HL-60 (cell line): ENCODE results near the gene CD1C.

ENCODE experiments used
- DNase-seq, 2 experiments: peaks; one replicate each; pipeline ENCODE4 v3.0.0-alpha.2; 2010 to 2020; ENCODE audit warnings: low read depth in 1 of 2, low spot score in 1 of 2
- H3K27ac ChIP-seq: fragments of 250-450 bp; sonication (Bioruptor Pico); replicated peaks from 2 replicates; pipeline ENCODE4 v1.5.1; 2020; ENCODE audit warnings: mild to moderate bottlenecking, moderate library complexity
- H3K27me3 ChIP-seq: fragments of 250-450 bp; sonication (Bioruptor Pico); 2 replicates; pipeline ENCODE4 v1.5.1; 2021; ENCODE audit warnings: mild to moderate bottlenecking, moderate library complexity; ENCODE audit not compliant: insufficient read depth, poor library complexity, severe bottlenecking
- H3K4me3 ChIP-seq: replicated peaks from 2 replicates; pipeline ENCODE4 v1.5.1; 2011; ENCODE audit warnings: mild to moderate bottlenecking, control low read depth, low read length; ENCODE audit not compliant: insufficient read depth
- CTCF ChIP-seq: IDR thresholded peaks from one replicate; pipeline ENCODE4 v1.5.1; 2011; ENCODE audit warnings: low read length, control low read depth, inconsistent platforms; ENCODE audit not compliant: insufficient read depth
- GABPA ChIP-seq: IDR thresholded peaks from 2 replicates; pipeline ENCODE4 v1.6.1; 2012; ENCODE audit warnings: low read depth
- POLR2AphosphoS5 ChIP-seq: IDR thresholded peaks from 2 replicates; pipeline ENCODE4 v1.6.1; 2012; ENCODE audit warnings: low read depth
- SPI1 ChIP-seq: IDR thresholded peaks from 2 replicates; pipeline ENCODE4 v1.6.1; 2012; ENCODE audit warnings: low read depth, mild to moderate bottlenecking, borderline replicate concordance
- long read RNA-seq: library from polyadenylated mRNA; unstranded; transcript quantifications from one replicate; pipeline ENCODE4 v2.0.0, GENCODE V29; 2020
- TF ChIP-seq, protein P1 (sequence below): IDR thresholded peaks from 2 replicates; pipeline ENCODE4 v1.6.1; 2012; ENCODE audit warnings: low read depth; ENCODE audit not compliant: insufficient replicate concordance

The CD1C gene
- long read RNA-seq = 0 reads

DNA sequence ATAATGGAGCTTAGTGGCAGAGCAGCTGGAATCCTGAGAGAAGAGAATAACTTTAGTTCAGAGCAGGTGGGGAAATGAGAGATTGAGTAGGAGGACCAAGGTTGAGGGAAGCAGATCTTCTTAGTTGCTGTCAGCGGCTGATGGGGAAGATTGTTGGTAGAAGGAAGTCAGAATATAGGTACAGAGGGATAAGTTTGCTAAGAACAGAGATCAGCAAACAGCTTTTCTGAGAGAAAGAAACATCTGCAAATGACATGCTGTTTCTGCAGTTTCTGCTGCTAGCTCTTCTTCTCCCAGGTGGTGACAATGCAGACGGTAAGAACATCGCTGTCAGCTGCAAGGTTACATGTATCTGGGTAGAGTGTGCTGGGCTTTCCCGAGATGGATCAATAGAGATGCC lies at the start of gene CD1C:
Gene CD1C (plus strand): TSS at position 113 of the 400 bp plus-strand sequence. CDS start 142 bp downstream, at position 255.
- Histone ChIP-seq H3K27me3 (no peaks in the 10 kb centered on the region), H3K27ac (no peak within 1 kb of the TSS), H3K4me3 (no peak within 1 kb of the TSS)
- TF ChIP-seq GABPA (no peak), SPI1 (no peak), POLR2AphosphoS5 (no peak)
- TF ChIP-seq, protein P1, sequence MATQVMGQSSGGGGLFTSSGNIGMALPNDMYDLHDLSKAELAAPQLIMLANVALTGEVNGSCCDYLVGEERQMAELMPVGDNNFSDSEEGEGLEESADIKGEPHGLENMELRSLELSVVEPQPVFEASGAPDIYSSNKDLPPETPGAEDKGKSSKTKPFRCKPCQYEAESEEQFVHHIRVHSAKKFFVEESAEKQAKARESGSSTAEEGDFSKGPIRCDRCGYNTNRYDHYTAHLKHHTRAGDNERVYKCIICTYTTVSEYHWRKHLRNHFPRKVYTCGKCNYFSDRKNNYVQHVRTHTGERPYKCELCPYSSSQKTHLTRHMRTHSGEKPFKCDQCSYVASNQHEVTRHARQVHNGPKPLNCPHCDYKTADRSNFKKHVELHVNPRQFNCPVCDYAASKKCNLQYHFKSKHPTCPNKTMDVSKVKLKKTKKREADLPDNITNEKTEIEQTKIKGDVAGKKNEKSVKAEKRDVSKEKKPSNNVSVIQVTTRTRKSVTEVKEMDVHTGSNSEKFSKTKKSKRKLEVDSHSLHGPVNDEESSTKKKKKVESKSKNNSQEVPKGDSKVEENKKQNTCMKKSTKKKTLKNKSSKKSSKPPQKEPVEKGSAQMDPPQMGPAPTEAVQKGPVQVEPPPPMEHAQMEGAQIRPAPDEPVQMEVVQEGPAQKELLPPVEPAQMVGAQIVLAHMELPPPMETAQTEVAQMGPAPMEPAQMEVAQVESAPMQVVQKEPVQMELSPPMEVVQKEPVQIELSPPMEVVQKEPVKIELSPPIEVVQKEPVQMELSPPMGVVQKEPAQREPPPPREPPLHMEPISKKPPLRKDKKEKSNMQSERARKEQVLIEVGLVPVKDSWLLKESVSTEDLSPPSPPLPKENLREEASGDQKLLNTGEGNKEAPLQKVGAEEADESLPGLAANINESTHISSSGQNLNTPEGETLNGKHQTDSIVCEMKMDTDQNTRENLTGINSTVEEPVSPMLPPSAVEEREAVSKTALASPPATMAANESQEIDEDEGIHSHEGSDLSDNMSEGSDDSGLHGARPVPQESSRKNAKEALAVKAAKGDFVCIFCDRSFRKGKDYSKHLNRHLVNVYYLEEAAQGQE = no peak
- no peak for DNase-seq

- DNase-seq = no peak
- H3K27me3 ChIP-seq = peaks cover 15% of the 10 kb centered on the region
- no peak overlapping the region for H3K4me3 ChIP-seq
- H3K27ac ChIP-seq = no peak overlapping the region
- TF ChIP-seq POLR2AphosphoS5 = no peak
- no peak for TF ChIP-seq SPI1
- TF ChIP-seq CTCF = no peak
- TF ChIP-seq, protein P1 = no peak
- TF ChIP-seq GABPA = no peak
These were observed 43.1 kb upstream of the CD1C start for GRCh38 chr1:158246650-158247049.

GRCh38 chr1:158248118-158248517 lies 41.6 kb upstream of the CD1C start:
- peaks cover 11% of the 10 kb centered on the region for H3K27me3 ChIP-seq
- DNase-seq = peak; percentile 56 to 94
- H3K27ac ChIP-seq = no peak overlapping the region
- TF ChIP-seq GABPA (peak; percentile 46; the same call in 1 of the 2 replicates), CTCF (no peak), SPI1 (peak; percentile 93), POLR2AphosphoS5 (peak; percentile 94)
- TF ChIP-seq, protein P1 = no peak
- H3K4me3 ChIP-seq = no peak overlapping the region
